Retina (tissue), 1 donor: Measurements from ENCODE around the gene HYAL3.
A peak's percentile ranks its signal among the peaks of the same experiment; 100 is the strongest.
"Not testable (repeated sequence)": the region's sequence is repeated elsewhere in the genome, so short reads cannot be mapped to it uniquely, and the experiment has no call there.

Experiments
- DNase-seq: peaks from one replicate; pipeline ENCODE4 v3.0.0-alpha.2; 2016

Gene HYAL3

GRCh38 chr3:50268703-50269451 lies 30.3 kb downstream of the HYAL3 start, which contains the start of gene SEMA3B:
Gene SEMA3B (plus strand): TSS chr3:50269147. CDS start chr3:50269241, 94 bp downstream.
- no peak for DNase-seq

GRCh38 chr3:50268276-50268675 lies 30.9 kb downstream of the HYAL3 start:
- no peak for DNase-seq

- peak; percentile 59 for DNase-seq
Measured at GRCh38 chr3:50267280-50267913, 31.8 kb downstream of the HYAL3 start.

GRCh38 chr3:50266836-50267235 lies 32.4 kb downstream of the HYAL3 start:
- no peak for DNase-seq

- no peak for DNase-seq
Measured at GRCh38 chr3:50266017-50266416, 33.2 kb downstream of the HYAL3 start.

GRCh38 chr3:50265571-50265970 lies 33.6 kb downstream of the HYAL3 start:
- DNase-seq, result no peak

GRCh38 chr3:50264964-50265485 lies 34.2 kb downstream of the HYAL3 start:
- no peak for DNase-seq

GRCh38 chr3:50264383-50264963 lies 34.7 kb downstream of the HYAL3 start:
- peak; percentile 87 for DNase-seq

- no peak for DNase-seq
Measured at GRCh38 chr3:50263478-50264382, 35.5 kb downstream of the HYAL3 start.

GRCh38 chr3:50262778-50263177 lies 36.4 kb downstream of the HYAL3 start:
- no peak for DNase-seq

GRCh38 chr3:50262200-50262599 lies 37.0 kb downstream of the HYAL3 start:
- DNase-seq, result not testable (repeated sequence)

GRCh38 chr3:50261505-50261904 lies 37.7 kb downstream of the HYAL3 start:
- DNase-seq, result no peak

- DNase-seq, result no peak
Measured at GRCh38 chr3:50260942-50261441, 38.2 kb downstream of the HYAL3 start.

GRCh38 chr3:50260027-50260941 lies 38.9 kb downstream of the HYAL3 start:
- DNase-seq, result peak; percentile 98

GRCh38 chr3:50259432-50260026 lies 39.7 kb downstream of the HYAL3 start:
- DNase-seq, result no peak

- DNase-seq, result no peak
Measured at GRCh38 chr3:50258979-50259378, 40.2 kb downstream of the HYAL3 start.

- peak; percentile 73 for DNase-seq
Measured at GRCh38 chr3:50258029-50258680, 41.0 kb downstream of the HYAL3 start.

GRCh38 chr3:50256978-50257890 lies 42.0 kb downstream of the HYAL3 start:
- peak; percentile 43 for DNase-seq

GRCh38 chr3:50255251-50255615 lies 44.0 kb downstream of the HYAL3 start:
- DNase-seq, result no peak
